GM08714 (cell line): Measurements from ENCODE around the gene UBR4.

Experiments used
- H3K4me3 ChIP-seq: fragments of 200-500 bp; sonication (Bioruptor generic); 2 replicates; pipeline ENCODE4 v1.5.1; 2014; ENCODE audit warnings: mild to moderate bottlenecking, low read length, inconsistent platforms
- ZNF274 ChIP-seq: IDR thresholded peaks from 2 replicates; pipeline ENCODE4 v1.6.1; 2012; ENCODE audit warnings: mild to moderate bottlenecking, low read depth, low read length

Gene UBR4

GRCh38 chr1:19065526-19066247, 144.4 kb downstream of the UBR4 start:
- H3K4me3 ChIP-seq = no peak overlapping the region
- TF ChIP-seq ZNF274 = no peak

DNA sequence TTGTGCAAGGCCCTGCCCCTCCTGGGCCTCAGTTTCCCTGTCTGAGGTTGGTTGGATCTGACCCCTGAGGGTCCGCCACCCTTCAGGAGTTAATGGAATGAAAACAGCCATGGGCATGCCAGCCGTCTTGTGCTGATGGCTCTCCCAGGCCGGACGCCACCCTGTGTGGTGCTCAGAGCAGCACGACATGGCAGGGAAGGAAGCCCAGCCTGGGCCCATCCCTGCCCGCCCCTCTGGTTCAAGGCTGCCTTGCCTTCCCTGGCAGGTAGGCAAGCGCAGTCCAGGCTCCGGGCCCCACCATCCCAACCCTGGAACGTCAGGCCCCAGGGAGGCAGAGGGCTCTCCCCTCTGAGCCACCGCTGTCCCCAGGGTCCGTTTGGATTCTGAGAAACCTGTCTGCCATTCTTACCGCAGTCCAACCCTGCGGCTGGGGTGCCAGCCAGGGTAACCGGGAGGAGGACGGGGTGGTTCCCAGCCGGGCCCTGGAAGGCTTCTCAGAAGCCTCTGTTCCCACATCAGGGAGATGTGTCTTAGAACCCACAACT, 145.1 kb downstream of the UBR4 start:
- TF ChIP-seq ZNF274 = no peak
- H3K4me3 ChIP-seq = no peak overlapping the region

- H3K4me3 ChIP-seq = no peak overlapping the region
- TF ChIP-seq ZNF274 = no peak
These were observed 146.9 kb downstream of the UBR4 start for GRCh38 chr1:19063122-19063521.

DNA sequence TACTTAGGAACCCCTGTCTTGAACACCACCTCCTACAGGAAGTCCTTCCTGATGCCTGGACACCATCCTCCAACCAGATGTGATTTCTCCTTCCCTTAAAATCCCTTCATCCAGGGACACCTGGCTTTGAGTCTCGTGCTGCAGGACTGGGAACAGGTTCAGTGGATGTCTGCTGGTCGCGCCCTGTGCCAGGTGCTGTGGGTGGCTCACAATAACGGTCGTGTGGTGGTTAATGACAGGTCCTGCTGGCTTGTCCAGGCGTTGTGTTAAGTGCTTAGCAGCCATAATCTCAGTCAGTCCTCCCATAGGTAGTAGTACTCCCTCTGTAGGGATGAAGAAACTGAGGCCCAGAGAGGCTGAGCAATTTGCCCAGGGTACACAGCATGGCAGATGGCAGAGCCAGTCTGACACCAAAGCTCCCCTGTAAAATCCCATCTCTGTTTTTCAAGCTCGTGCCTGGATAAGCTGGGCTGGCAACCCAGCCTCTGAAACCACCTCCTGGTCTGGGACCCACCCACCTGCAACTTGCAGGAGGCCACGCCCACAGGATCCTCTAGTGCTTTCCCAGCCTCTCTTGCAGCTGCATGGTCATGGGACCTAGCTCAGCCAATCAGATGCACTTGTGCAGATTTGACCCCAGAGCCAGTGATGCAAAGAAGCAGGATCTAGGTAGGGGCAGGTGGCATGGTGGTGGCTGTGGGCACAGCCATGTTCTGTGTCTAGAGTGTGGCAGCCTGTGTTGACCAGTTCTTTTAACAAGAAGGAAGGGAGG, 147.6 kb downstream of the UBR4 start:
- no peak overlapping the region for H3K4me3 ChIP-seq
- TF ChIP-seq ZNF274 = no peak

DNA sequence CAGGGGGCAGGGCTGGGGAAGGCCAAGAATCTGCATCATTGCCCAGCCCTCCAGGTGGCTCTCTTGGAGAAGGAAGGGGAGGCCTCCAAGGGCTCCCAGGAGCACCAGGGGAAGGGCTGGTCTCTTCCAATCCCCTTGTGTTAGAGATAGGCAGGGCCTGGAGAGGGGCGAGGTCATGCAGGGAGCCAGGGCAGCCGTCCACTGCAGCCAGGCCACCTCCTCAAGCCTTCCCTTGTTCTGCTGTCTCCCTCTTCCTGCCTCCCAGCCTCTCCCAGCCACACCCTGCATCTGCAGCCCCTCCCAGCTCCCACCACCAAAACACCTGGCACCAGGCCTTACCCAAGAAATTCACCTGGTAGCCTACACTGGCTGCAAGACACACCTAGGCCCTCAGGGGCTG, 148.3 kb downstream of the UBR4 start:
- no peak for TF ChIP-seq ZNF274
- H3K4me3 ChIP-seq = no peak overlapping the region

GRCh38 chr1:19061343-19061742, 148.7 kb downstream of the UBR4 start:
- no peak overlapping the region for H3K4me3 ChIP-seq
- no peak for TF ChIP-seq ZNF274

DNA sequence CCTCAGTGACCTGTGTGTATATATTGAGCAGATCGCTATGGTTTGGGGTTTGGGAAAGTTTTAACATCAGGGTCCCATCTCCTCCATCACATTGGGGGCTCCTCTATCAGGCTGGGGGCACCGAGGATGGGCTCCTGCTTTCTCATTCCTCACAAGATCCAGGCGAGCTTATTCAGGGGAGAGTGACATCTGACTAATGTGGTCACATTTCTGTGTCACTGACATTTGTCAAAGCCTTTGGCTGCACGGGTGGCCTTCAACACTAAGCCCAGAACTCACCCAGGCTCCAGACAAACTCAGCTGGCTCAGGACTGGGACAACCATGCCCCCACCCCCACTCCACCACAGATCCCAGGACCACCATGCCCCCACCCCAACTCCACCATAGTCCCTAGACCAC, 150.3 kb downstream of the UBR4 start:
- no peak overlapping the region for H3K4me3 ChIP-seq
- no peak for TF ChIP-seq ZNF274

DNA sequence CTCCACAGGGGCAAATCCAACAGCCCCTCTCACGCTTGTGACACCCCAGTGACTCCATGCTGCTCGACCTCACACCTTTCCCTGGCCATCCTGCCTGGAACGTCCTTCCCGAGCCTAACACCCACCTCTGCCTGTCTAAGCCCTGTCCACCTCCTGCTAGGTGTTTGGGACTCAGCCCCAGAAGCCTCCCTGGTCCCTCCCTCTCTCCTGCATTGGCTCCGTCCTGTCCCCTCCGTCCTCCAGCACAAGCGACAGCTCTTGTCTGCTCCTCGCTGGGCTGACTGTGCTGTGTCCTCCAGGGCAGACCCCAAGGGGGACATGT, 151.6 kb downstream of the UBR4 start:
- TF ChIP-seq ZNF274 = no peak
- H3K4me3 ChIP-seq = no peak overlapping the region

- no peak for TF ChIP-seq ZNF274
- no peak overlapping the region for H3K4me3 ChIP-seq
These were observed 152.1 kb downstream of the UBR4 start for GRCh38 chr1:19057784-19058475.

GRCh38 chr1:19057182-19057779, 152.8 kb downstream of the UBR4 start:
- no peak overlapping the region for H3K4me3 ChIP-seq
- no peak for TF ChIP-seq ZNF274

DNA sequence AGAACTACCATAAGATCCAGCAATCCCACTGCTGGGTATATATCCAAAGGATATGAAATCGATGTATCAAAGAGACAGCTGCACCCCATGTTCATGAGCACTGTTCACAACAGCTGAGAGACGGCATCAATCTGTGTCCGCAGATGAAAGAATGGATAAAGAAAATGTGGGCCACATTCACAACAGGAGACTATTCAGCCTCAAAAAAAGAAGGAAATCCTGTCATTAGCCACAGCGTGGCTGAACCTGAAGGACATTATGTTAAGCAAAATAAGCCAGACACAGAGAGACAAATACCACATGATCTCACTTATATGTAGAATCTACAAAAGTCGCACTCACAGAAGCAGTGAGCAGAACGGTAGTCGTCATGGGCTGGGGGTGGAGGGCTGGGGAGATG, 154.4 kb downstream of the UBR4 start:
- TF ChIP-seq ZNF274 = no peak
- H3K4me3 ChIP-seq = no peak overlapping the region

GRCh38 chr1:19055001-19055400, 155.1 kb downstream of the UBR4 start:
- no peak for TF ChIP-seq ZNF274
- H3K4me3 ChIP-seq = no peak overlapping the region

- no peak overlapping the region for H3K4me3 ChIP-seq
These were observed 155.8 kb downstream of the UBR4 start for GRCh38 chr1:19054216-19054615.

DNA sequence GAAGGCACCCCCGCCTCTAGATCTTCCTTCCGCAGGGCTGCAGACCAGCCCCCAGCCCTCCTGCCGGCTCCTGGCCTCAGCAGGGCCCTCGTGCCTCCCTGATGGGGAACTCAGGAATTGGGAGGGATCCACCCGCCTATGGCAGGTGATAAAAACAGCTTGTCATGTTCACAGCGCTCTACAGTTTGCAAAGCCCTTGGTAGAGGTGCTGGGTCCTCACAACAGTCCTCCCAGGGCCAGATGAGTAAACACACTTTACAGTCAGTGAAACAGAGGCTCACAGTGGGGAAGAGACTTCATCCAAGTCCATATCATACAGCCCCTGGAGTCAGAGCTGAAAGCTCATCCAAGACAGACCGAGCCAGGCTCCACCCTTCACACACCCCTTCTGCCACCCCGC, 156.6 kb downstream of the UBR4 start:
- no peak for TF ChIP-seq ZNF274
- no peak overlapping the region for H3K4me3 ChIP-seq

More at GRCh38 chr1:19054216-19054615, 155.8 kb downstream of the UBR4 start:
- TF ChIP-seq ZNF274 = no peak
